ENCODE data around the gene CYLD.

DNA sequence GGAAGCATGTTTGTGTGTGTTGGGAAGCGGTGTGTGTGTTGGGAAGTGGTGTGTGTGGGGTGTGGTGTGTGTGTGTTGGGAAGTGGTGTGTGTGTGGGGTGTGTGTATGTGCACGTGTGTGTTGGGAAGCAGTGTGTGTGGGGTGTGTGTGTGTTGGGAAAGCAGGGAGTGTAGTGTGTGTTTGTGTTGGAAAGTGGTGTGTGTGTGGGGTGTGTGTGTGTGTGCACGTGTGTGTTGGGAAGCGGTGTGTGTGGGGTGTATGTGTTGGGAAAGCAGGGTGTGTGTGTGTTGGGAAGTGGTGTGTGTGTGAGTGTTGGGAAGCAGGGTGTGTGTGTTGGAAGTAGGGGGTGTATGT, 49.3 kb upstream of the CYLD start:
- no peak for TF ChIP-seq CTCF (IDR thresholded peaks at IDR 0.05; ENCODE audit: low read length)
- TF ChIP-seq EZH2 (IDR thresholded peaks at IDR 0.05; ENCODE audit: borderline replicate concordance, low read length): no peak
